AG09319 (cell line): ENCODE data around the gene IFT57.
"Not testable (repeated sequence)": the region's sequence is repeated elsewhere in the genome, so short reads cannot be mapped to it uniquely, and the experiment has no call there.

Experiments
- DNase-seq: peaks from one replicate; pipeline ENCODE4 v3.0.0-alpha.2; 2010; ENCODE audit warnings: low read depth; ENCODE audit errors: extremely low read depth
- TF ChIP-seq, protein P1 (sequence below): IDR thresholded peaks from 2 replicates; pipeline ENCODE4 v1.5.1; 2011; ENCODE audit warnings: low read depth, mild to moderate bottlenecking, inconsistent platforms, low read length, moderate library complexity

Gene IFT57, protein sequence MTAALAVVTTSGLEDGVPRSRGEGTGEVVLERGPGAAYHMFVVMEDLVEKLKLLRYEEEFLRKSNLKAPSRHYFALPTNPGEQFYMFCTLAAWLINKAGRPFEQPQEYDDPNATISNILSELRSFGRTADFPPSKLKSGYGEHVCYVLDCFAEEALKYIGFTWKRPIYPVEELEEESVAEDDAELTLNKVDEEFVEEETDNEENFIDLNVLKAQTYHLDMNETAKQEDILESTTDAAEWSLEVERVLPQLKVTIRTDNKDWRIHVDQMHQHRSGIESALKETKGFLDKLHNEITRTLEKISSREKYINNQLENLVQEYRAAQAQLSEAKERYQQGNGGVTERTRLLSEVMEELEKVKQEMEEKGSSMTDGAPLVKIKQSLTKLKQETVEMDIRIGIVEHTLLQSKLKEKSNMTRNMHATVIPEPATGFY

DNA sequence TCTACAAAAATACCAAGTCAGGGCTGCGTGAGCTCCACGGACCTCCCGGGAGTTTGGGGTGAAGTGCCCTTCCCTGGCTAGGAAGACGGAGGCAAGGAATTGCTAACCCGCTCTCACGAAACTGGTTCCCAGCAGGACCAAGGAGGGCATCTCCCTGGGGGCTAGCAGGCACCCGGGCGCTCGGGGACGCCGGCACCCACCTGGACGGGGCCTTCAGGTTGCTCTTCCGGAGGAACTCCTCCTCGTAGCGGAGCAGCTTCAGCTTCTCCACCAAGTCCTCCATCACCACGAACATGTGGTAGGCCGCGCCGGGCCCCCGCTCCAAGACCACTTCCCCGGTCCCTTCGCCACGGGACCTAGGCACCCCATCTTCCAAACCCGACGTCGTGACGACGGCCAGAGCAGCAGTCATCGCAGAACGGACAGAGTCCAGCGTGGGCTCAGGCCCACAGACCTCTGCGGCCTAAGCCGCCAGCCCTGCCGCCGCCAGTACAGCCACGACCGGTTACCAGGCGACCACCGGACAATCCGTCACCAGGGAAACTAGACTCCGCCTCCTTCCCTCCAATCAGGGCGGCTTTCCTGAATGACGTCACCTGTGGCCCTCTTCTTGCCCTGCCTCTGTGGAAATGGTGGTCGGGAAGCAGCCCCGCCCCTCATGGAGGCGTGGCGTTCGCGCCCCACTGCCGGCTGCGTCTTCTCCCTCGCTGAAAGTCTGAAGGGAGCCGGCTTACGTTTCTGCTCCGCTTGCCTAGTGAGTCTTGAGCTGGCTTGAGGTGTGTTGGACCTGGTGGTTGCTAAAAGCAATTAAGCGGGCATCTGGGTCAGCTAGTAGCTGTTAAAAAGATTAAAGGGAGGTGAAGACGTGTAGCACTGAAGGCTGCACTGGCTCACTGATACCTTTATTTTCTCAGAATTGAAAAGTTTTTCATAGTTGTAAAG is at the start of gene IFT57:
Gene IFT57 (minus strand): TSS at position 514 of the 942 bp plus-strand sequence. CDS start 102 bp downstream, at position 412.
- TF ChIP-seq, protein P1, sequence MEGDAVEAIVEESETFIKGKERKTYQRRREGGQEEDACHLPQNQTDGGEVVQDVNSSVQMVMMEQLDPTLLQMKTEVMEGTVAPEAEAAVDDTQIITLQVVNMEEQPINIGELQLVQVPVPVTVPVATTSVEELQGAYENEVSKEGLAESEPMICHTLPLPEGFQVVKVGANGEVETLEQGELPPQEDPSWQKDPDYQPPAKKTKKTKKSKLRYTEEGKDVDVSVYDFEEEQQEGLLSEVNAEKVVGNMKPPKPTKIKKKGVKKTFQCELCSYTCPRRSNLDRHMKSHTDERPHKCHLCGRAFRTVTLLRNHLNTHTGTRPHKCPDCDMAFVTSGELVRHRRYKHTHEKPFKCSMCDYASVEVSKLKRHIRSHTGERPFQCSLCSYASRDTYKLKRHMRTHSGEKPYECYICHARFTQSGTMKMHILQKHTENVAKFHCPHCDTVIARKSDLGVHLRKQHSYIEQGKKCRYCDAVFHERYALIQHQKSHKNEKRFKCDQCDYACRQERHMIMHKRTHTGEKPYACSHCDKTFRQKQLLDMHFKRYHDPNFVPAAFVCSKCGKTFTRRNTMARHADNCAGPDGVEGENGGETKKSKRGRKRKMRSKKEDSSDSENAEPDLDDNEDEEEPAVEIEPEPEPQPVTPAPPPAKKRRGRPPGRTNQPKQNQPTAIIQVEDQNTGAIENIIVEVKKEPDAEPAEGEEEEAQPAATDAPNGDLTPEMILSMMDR = no peak
- DNase-seq = peak; percentile 93

DNA sequence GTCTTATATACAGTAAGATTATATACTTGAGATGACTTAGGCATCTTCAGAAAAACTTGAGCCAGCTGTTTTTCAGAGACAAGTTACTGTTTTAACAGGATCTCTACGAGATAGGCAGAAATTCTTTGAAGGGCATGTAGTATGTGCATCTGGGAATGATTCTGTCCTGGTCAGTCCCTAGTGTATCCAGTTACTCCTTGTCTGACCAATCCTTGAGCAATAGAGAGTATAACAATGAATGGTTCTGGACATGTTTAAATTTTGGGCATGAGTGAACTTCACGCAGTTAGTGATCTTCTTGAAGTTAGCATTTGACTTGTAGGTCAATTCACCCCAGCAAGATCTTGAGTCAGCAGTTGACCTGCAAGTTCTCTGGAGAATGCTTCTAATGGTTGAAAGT is 49.4 kb upstream of the IFT57 start:
- DNase-seq = no peak
- TF ChIP-seq, protein P1 = no peak

DNA sequence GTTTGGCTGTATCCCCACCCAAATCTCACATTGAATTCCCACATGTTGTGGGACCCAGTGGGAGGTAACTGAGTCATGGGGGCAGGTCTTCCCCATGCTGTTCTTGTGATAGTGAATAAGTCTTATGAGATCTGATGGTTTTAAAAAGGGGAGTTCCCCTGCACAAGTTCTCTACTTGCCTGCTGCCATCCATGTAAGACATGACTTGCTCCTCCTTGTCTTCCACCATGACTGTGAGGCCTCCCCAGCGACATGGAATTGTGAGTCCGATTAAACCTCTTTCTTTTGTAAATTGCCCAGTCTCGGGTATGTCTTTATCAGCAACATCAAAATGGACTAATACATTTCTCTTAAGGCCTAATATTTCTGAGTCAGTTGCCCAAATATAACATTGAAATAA is 46.0 kb upstream of the IFT57 start:
- DNase-seq = not testable (repeated sequence)

DNA sequence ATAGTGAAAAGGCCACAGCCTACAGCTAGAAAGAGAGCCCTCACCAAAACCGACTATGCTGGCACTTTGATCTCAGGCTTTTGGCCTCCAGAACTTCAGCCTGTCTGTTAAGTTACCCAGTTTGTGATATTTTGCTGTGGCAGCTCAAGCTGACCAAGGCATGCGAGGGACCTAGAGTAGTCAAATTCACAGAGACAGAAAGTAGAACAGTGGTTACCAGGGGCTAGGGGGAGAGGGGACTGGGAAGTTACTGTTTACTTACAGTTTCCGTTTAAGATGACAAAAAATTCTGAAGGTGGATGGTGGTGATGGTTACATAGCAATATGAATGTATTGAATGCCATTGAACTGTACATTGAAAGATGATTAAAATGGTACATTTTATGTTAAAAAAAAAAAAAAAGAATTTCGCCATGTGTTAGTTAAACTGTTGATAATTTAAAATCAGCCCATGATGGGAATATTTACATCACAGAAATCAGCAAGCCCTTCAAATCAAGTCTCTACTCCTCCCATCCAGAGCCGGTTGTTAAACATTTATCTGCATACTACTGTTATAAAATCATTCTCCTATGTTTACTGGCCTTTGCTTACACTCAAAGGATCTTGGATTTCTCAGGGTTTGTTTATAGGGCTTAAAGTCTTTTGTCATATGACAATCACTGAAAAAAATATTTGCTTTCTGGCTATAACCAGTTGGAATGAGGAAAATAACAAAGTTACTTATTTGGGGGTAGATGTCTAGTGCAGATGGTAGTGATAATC is 42.5 kb upstream of the IFT57 start:
- DNase-seq = not testable (repeated sequence)

DNA sequence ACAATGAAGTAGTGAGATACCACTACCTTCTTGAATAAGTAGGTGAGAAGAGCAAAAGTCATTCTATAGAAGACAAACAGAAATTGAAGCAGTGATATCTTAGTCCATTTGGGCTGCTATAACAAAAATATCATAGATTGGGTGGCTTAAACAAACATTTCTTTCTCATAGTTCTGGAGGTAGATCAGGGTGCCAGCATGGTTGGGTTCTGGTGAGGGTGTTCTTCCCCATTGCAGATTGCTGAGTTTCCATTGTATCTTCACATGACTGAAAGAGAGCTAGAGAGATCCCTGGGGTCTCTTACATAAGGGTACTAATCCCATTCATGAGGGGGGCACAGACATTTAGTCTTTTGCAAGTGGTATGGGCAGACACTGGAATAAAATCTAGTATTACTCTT is 32.9 kb upstream of the IFT57 start:
- TF ChIP-seq, protein P1 = no peak
- no peak for DNase-seq

DNA sequence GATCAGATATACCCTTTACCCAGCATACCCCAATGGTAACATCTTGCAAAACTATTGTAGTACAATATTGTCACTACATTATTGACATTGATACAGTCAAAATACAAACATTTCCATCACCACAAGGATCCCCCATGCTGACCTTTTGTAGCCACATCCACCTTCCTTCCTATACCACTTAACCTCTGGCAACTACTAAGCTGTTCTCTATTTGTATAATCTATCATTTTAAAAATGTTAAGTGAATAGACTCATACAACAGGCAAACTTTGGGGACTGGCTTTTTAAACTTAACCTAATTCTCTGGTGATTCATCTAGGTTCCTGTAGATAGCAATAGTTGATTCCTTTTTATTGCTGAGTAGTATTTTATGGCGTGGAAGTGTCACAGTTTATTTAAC is 29.6 kb upstream of the IFT57 start:
- TF ChIP-seq, protein P1 = no peak
- no peak for DNase-seq

DNA sequence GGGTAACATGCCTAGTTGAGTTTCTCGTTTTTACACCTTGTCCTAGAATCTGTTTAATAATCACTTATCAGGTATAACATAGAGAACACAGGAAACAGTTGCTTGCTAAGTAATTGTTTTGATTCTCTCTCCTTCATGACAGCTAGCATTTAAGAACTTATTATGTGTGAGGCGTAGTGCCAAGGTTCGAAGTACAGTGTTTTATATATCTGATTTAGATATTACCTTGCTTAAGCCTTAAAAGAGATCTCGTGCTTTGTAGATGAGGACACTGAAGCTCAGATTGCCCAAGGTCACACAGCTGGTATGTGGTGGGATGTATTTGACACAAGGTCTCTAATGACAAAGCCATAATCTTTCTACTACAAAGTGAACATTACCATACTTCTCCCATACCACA is 29.0 kb upstream of the IFT57 start:
- TF ChIP-seq, protein P1 = no peak
- DNase-seq = no peak
